HG02588 (cell line): ENCODE data around the gene PRKCE.

Source experiments
- ATAC-seq: cut with Tn5 transposase; IDR thresholded peaks from one replicate; pipeline ENCODE4 v1.9.1; 2021; ENCODE audit warnings: mild to moderate bottlenecking, moderate library complexity; ENCODE audit not compliant: unreplicated experiment

The PRKCE gene

GRCh38 chr2:45651415-45652089 lies at the start of gene PRKCE:
Gene PRKCE (plus strand): TSS chr2:45651675.
- peak; percentile 11 for ATAC-seq

GRCh38 chr2:45602624-45603023 lies 48.9 kb upstream of the PRKCE start:
- no peak for ATAC-seq

GRCh38 chr2:45605116-45605515 lies 46.4 kb upstream of the PRKCE start:
- no peak for ATAC-seq

- ATAC-seq = no peak
Measured at GRCh38 chr2:45606796-45607195, 44.7 kb upstream of the PRKCE start.

GRCh38 chr2:45607701-45608100 lies 43.8 kb upstream of the PRKCE start:
- no peak for ATAC-seq

- ATAC-seq = peak; percentile 44
Measured at GRCh38 chr2:45610281-45611019, 41.0 kb upstream of the PRKCE start.

- peak; percentile 89 for ATAC-seq
Measured at GRCh38 chr2:45611020-45611859, 40.2 kb upstream of the PRKCE start, which contains the start of gene SRBD1. Gene SRBD1 (minus strand): TSS chr2:45611267. CDS start chr2:45605441, 5,826 bp downstream.

- ATAC-seq = no peak
Measured at GRCh38 chr2:45612285-45612684, 39.2 kb upstream of the PRKCE start.

GRCh38 chr2:45612731-45613130 lies 38.7 kb upstream of the PRKCE start:
- ATAC-seq = no peak

GRCh38 chr2:45614330-45614729 lies 37.1 kb upstream of the PRKCE start:
- no peak for ATAC-seq

GRCh38 chr2:45614871-45615415 lies 36.5 kb upstream of the PRKCE start:
- no peak for ATAC-seq

- ATAC-seq = no peak
Measured at GRCh38 chr2:45616658-45617411, 34.6 kb upstream of the PRKCE start.

GRCh38 chr2:45617496-45617895 lies 34.0 kb upstream of the PRKCE start:
- no peak for ATAC-seq

GRCh38 chr2:45622336-45623075 lies 29.0 kb upstream of the PRKCE start:
- no peak for ATAC-seq

- ATAC-seq = no peak
Measured at GRCh38 chr2:45623098-45623497, 28.4 kb upstream of the PRKCE start.

GRCh38 chr2:45625824-45626223 lies 25.7 kb upstream of the PRKCE start:
- ATAC-seq = no peak

- ATAC-seq = no peak
Measured at GRCh38 chr2:45626387-45627221, 24.9 kb upstream of the PRKCE start.

- no peak for ATAC-seq
Measured at GRCh38 chr2:45627911-45628310, 23.6 kb upstream of the PRKCE start.

GRCh38 chr2:45629971-45630370 lies 21.5 kb upstream of the PRKCE start:
- ATAC-seq = no peak
